COLO668 (cell line): ENCODE results near the gene DCST2.
A peak's percentile ranks its signal among the peaks of the same experiment; 100 is the strongest.

Experiments
- DNase-seq: peaks from one replicate; lab custom pipeline; 2025; ENCODE audit not compliant: unreplicated experiment; lab: John Stamatoyannopoulos, UW

Gene DCST2

DNA sequence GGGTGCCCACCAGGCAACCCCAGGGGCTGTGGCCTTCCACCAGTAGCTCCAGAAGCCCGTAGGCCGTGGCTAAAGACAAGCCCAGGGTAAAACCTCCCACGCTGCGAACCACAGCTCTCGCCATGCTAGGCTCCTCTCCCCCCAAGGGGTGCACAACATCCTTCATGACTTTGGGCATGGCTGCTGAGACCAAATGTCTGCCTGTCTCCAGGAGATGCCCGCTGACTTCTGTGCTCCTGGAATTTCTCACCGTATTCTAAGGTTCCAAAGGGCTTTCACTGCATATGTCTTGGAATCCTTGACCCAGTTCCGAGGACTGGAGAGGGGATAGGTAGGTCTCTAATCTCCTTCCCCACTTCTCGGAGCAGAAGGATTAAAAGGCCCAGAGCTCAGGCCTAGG is at the start of gene DCST2, which contains the start of gene DCST1:
Gene DCST2 (minus strand): TSS at position 258 of the 400 bp plus-strand sequence. CDS start 80 bp downstream, at position 178.
Gene DCST1 (plus strand): TSS at position 301 of the 400 bp plus-strand sequence. CDS start 213 bp downstream, outside the sequence.
- DNase-seq = no peak

DNA sequence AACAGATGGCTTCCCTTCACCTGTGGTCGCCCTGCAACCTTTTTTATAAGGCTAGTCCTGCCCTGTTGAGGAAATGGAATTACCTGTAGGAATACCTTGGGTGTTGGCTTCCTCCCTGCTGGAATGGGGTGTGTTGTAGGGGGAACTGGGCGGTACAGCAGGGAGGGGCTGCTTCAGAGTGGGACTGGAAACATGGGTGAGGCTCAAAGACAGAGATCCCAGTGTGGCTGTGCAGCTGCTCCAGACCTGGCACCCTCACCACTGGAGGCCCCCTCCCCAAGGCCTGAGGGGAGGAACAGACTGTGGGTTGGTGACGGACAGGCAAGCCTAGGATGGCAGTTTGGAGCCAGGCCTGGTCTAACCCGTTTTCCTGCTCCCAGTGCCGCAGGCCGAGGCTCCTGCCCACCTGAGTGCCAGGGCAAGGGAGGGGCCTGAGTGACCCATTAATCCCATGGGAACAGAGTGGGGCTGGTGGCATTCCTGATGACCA is 49.5 kb upstream of the DCST2 start:
- no peak for DNase-seq

- no peak for DNase-seq
Observed at GRCh38 chr1:155082301-155083051, 48.9 kb upstream of the DCST2 start.

- peak; percentile 56 for DNase-seq
Observed at GRCh38 chr1:155081472-155082300, 48.1 kb upstream of the DCST2 start.

DNA sequence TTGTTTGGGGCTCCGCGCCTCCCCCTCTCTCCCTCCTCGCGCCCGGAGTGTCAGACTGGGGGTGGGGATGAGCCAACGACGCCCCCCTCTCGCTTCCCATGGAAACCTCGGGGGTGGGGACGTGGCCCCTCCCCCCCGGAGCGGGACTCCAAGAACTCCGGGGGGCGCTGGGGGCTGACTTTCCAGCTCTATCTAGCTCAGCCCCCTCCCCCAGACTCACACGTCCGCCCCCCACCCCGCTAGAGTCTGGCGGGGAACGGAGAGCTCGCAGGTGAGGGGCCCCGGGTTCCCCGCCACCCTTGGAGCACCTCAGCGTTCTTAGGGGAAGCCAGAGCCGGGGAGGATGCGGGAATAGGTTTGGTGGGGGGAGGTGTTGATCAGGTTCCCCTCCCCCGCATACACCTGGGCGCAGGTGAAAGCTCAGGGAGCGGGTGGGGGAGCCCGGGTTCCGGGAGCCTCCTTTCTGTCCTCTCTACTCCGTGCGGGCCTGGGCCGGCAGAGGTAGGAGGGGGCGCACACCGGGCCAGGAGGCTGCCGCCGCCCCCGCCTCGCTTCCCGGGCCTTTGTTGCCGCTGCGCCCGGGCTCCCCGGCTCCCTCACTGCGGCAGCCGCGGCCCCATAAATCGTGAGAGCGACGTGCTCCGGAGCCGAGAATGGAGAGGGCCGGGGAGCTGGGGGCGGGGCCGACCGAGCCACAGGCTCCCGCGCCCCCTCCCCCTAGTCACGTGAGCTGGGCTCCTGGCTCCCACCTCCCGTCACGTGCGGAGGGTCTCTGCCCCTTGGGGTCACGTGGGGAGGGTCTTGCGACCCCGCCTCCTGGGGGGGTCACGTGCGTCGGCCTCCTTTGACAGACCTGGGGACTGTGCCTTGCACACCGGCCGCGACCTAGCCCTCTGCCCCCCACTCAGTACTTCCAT is 47.0 kb upstream of the DCST2 start:
- DNase-seq = peak; percentile 83

DNA sequence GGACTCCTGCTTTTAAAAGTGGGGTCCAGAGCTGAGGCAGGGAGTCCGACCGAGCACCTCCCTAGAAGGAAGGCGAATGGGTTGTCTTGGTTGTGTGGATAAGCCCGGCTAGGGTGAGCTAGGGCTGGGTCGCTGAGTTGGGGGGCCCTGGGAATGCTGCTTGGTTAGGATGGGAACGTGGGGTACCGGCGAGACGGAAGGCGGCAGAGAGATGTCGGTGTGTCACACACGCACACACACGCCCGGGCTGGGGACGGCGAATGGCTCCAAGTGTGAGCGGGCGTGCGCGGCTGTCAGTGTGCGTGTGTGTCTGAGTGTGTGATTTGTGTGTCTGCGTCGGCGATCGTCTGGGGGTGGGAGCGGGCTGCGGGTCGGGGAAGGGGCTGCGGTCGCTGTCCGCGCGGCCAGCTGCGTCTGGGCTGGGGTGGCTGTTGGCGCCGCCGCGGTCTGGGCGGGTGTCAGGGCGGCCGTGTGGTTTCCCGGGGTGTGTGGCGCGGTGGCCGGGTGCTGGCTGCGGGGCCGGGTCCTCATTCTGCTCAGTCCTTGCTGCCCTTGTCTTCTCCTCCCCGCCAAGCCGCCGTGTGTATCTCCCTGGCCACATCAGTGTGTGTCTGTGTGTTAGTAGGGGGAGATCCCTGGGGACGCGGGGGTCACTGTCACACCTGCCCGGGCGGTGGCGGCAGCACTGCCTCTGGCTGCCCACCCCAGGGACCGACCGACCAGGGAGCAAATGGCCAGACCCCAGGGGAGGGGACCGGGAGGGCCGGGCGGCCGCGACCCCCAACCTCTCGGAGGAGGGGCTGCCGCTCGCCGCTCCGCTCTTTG is 46.1 kb upstream of the DCST2 start:
- peak; percentile 59 for DNase-seq

- no peak for DNase-seq
Observed at GRCh38 chr1:155079210-155079486, 45.6 kb upstream of the DCST2 start.

DNA sequence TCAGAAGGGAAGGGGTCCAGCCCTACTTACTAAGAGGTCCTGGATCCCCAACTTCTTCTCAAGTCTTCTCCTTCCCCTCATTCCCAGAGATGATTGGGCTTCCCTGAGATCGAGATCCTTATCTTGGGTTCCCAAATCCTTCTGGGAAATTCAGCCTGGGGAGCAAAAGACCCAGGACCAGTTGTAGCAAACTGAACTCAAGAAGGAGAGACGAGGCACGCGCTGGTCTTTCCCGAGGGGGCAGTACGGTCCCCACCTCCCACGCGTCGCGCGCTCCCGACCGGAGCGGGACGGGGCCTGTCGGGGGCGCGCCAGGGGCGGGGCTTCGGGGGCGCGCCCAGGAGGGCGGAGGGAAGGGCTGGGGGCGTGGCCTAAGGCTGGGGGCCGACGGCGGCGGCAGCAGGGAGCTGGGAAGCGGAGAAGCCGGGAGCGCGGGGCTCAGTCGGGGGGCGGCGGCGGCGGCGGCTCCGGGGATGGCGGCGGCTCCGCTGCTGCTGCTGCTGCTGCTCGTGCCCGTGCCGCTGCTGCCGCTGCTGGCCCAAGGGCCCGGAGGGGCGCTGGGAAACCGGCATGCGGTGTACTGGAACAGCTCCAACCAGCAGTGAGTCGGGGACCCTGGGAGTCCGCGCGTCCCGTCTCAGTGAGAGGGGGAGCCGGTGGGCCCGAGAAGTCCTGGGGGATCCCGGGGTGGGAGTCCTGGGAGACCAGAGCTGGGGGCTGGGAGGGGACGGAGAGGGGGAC is 45.1 kb upstream of the DCST2 start, which contains the start of gene EFNA3:
Gene EFNA3 (plus strand): TSS at position 369 of the 741 bp plus-strand sequence. CDS start 105 bp downstream, at position 474.
- peak; percentile 89 for DNase-seq

- DNase-seq = peak; percentile 37
Observed at GRCh38 chr1:155077758-155078445, 44.3 kb upstream of the DCST2 start.

DNA sequence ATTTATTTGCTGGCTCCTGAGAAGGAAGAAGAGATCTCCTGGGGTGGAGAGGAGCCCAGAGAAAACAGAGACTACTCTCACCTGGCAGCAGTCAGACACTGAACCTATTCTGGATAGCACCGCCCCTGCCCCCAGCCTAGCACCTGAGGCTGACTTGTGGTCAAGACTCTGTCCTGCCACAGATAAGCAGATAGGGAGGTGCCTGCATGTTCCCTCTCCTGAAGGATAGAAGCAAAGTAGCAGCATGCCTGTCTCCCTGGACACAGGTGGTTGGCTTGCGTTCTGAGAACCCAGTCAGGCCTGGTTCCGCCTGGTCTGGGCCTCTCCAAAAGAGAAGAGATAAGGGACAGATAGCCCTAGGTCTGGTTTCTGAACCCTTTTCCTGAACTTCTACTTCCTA is 43.8 kb upstream of the DCST2 start:
- DNase-seq = peak; percentile 47

GRCh38 chr1:155076371-155076770 is 42.8 kb upstream of the DCST2 start:
- no peak for DNase-seq

DNA sequence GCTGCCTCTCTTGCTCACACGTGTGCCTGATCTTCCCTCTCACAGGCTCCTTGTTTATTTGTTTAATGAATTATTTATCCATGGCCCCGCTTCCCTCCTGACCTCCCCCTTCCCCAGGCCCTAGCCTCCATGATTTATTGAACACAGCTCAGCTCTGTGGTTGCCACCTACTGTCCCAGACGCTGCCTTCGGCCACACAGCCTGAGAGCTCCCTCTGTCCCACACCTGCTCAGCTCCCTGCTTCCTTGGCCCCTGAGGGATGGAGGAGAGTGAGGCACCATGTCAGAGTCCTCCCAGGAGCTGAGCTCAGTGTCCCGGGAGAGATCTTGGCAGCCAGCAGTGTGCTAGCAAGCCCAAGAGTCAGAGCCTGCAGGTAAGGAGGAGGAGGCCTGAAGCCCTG is 42.0 kb upstream of the DCST2 start:
- DNase-seq = peak; percentile 85

DNA sequence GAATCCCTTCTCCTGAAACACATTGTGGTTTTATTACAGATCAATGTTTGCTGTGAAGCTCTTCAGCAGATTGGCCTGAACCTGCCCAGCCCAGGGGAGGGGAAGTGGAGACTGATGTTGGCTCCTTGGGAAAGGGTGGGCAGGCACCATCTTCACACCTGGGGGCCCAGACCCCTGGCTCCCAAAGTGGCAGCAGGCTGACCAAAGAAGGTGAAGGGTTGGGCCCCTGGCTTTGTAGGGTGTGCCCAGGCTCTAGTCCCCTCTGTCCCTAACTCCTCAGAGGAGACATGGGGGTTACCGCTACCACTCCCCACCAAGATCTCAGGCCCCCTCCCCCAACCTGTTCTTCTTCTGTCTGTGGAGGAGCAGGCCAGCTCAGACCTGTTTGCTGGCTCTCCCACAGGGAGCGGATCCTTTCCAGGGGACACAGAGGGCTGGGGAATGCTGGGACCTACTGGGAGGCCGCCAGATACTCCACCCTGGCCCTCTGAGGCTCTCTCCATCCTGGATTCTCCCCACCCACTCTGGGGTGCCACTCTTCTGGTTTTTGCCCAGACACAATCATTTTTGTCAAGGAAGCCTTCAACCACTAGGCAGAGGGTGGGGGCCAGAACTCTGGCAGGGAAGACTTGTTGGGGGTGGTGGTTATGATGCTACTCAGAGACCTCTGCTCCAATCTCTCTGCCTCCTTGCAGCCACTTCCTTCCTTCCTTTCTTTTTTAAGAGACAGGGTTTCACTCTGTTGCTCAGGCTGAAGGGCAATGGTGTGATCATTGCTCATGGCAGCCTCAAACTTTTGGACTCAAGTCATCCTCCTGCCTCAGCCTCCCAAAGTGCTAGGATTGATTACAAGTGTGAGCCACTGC is 40.0 kb upstream of the DCST2 start:
- DNase-seq = peak; percentile 30

DNA sequence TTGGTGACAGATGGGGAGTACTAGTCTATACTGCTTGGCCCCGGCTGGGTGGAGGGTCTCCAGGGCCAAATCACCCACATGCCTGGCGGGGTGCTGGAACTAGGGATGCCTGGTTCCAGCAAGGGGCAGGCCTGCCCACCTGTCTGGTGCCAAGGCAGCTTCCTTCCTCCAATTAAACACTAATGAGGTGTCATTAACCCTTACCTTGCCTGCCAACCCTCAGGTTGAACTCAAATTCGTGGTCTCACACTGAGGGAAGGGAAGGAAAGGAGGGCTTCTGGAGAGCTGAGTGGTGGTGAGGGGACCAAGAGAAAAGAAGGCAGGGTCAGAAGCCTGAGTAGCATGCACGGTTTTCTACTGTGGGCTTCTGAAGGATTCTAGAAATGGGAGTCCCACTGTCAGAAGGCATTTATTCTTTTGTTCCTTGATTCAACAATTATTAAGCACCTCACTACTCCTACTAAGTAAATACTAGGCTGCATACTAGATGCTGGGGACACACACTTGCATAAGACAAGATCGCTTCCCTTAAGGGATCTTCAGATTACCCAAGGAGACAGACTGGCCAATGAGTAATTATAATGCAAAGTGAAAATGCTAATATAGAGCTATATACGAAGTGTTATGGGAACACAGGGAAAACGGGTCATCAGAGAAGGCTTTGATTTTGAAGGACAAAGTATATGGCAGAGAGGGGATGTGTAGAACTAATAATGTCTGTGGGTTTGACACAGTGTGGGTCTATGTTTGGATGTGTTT is 39.1 kb upstream of the DCST2 start:
- no peak for DNase-seq

GRCh38 chr1:155071701-155072100 is 38.1 kb upstream of the DCST2 start:
- DNase-seq = peak; percentile 54

DNA sequence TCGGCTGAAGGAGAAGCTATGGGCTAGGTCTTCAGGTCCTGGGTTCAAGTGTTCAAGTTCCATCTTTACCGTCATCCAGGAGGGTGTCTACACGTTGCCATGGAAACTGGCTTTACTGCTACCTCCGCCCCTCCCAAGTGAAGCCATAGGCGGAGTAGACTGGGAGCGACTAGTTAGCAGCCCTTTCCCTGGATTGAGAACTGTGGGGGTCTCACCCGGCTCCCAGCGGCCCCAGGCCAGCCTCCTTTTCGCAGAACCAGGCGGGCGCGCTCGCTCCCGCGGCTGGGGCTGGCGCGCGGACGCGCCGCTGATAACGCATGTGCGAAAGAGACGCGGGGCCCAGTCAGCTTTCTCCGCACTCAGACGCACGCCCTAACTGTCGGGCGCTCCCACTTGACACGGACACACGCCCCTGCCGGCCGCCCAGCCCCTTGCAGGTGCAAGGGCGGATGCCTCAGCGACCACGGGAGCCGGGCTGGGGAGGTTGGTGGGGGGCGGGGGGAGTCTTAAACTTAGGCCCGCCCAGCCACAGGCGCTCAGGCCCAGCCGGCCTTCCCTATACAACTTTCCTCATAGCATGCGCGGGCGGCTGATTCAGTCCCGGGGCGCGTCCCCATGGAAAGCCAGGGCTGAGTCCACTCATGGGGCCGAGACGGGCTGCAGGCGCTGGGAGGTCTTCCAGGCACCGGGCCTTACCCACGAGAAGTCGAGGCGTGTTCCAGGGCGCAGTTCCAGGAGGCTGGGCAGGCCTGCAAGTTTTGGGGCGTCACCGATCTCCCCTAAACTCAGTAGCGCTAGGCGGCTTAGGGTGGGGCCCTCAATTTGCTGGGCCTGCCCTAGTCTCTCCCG is 37.4 kb upstream of the DCST2 start:
- DNase-seq = peak; percentile 92
